K562 (cell line): Measurements from ENCODE around the gene KMT2D.

ENCODE experiments used
- BRF1 ChIP-seq: IDR thresholded peaks from 3 replicates; pipeline ENCODE4 v1.6.1; 2011; ENCODE audit warnings: borderline replicate concordance, mild to moderate bottlenecking; ENCODE audit not compliant: insufficient read length; ENCODE audit errors: extremely low read depth
- CBX5 ChIP-seq: IDR thresholded peaks from 2 replicates; pipeline ENCODE4 v1.6.1; 2014; ENCODE audit warnings: low read depth, borderline replicate concordance
- CTCF ChIP-seq, 3 experiments: IDR thresholded peaks in 2 of 3; conservative IDR thresholded peaks in 1 of 3; 2 replicates each; pipeline ENCODE4 v1.5.1; 2011 to 2012; ENCODE audit warnings: low read length in 3 of 3, mild to moderate bottlenecking in 3 of 3, control low read depth in 2 of 3, improper control_type of control experiment in 1 of 3, inconsistent platforms in 1 of 3, low read depth in 1 of 3, mixed read lengths in 1 of 3, moderate library complexity in 1 of 3; ENCODE audit not compliant: insufficient read depth in 2 of 3
- MTA1 ChIP-seq: fragments of 450-650 bp; IDR thresholded peaks from 2 replicates; pipeline ENCODE4 v1.6.1; 2017; ENCODE audit warnings: borderline replicate concordance
- PHB2 ChIP-seq: fragments of 450-650 bp; IDR thresholded peaks from 2 replicates; pipeline ENCODE4 v1.6.1; 2017; ENCODE audit warnings: low read depth
- STAG1 ChIP-seq: sonication (generic); formaldehyde crosslinking; IDR thresholded peaks from 2 replicates; pipeline ENCODE4 v1.5.0; 2020; ENCODE audit warnings: missing genetic modification reagents, borderline replicate concordance

GRCh38 chr12:49032679-49033447 lies 27.7 kb downstream of the KMT2D start:
- no peak for TF ChIP-seq CBX5
- TF ChIP-seq STAG1 (CRISPR knock-in tag), result no peak
- no peak for TF ChIP-seq BRF1
- TF ChIP-seq MTA1, result no peak
- no peak for TF ChIP-seq PHB2
- no peak for TF ChIP-seq CTCF (IDR thresholded peaks at IDR 0.05 in 2 of 3, conservative IDR thresholded peaks at IDR 0.05 in 1 of 3; ENCODE audit: insufficient read depth in 2 of 3, low read depth in 1 of 3, low read length in 3 of 3)
